HG02938 (cell line): Measurements from ENCODE around the gene MCFD2.

Experiments
- ATAC-seq: cut with Tn5 transposase; IDR thresholded peaks from one replicate; pipeline ENCODE4 v1.9.1; 2021; ENCODE audit warnings: mild to moderate bottlenecking, moderate library complexity; ENCODE audit not compliant: unreplicated experiment

The MCFD2 gene

GRCh38 chr2:46915281-46915810, at the start of gene MCFD2:
TSS of gene MCFD2 (minus strand) at chr2:46915806. CDS start at chr2:46909171, 6,635 bp downstream.
- peak; percentile 5 for ATAC-seq

GRCh38 chr2:46964835-46965560, 49.4 kb upstream of the MCFD2 start:
- no peak for ATAC-seq

GRCh38 chr2:46963941-46964673, 48.5 kb upstream of the MCFD2 start:
- no peak for ATAC-seq

- no peak for ATAC-seq
Measured at GRCh38 chr2:46963210-46963609, 47.6 kb upstream of the MCFD2 start.

GRCh38 chr2:46962751-46963150, 47.1 kb upstream of the MCFD2 start:
- no peak for ATAC-seq

GRCh38 chr2:46960618-46961017, 45.0 kb upstream of the MCFD2 start:
- no peak for ATAC-seq

GRCh38 chr2:46958431-46959017, 42.9 kb upstream of the MCFD2 start:
- no peak for ATAC-seq

GRCh38 chr2:46956981-46957531, 41.5 kb upstream of the MCFD2 start:
- ATAC-seq = no peak

GRCh38 chr2:46955764-46956163, 40.2 kb upstream of the MCFD2 start:
- no peak for ATAC-seq

- ATAC-seq = no peak
Measured at GRCh38 chr2:46954951-46955571, 39.5 kb upstream of the MCFD2 start.

- no peak for ATAC-seq
Measured at GRCh38 chr2:46952171-46952570, 36.6 kb upstream of the MCFD2 start.

GRCh38 chr2:46951290-46952064, 35.9 kb upstream of the MCFD2 start:
- ATAC-seq = no peak

GRCh38 chr2:46950314-46950713, 34.7 kb upstream of the MCFD2 start:
- no peak for ATAC-seq

GRCh38 chr2:46947841-46948240, 32.2 kb upstream of the MCFD2 start:
- ATAC-seq = no peak

GRCh38 chr2:46945671-46946070, 30.1 kb upstream of the MCFD2 start:
- no peak for ATAC-seq

- ATAC-seq = peak; percentile 31
Measured at GRCh38 chr2:46943881-46944798, 28.5 kb upstream of the MCFD2 start.

GRCh38 chr2:46942891-46943626, 27.5 kb upstream of the MCFD2 start:
- ATAC-seq = no peak

GRCh38 chr2:46942143-46942526, 26.5 kb upstream of the MCFD2 start:
- peak; percentile 34 for ATAC-seq
